Fibroblast of the aortic adventitia (primary cell): ENCODE measurements around the gene SFSWAP. TPM values are rescaled to one million over a fixed set of nuclear protein-coding genes. Genes with fewer than 3 reads are reported as not detected.

Source experiments
- DNase-seq: peaks from one replicate; pipeline ENCODE4 v3.0.0-alpha.2; 2010; ENCODE audit warnings: low read depth
- H3K4me3 ChIP-seq: 2 replicates; pipeline ENCODE4 v1.5.1; 2011; ENCODE audit warnings: low read depth, mild to moderate bottlenecking, control low read depth, low read length, moderate library complexity
- total RNA-seq: library from RNA; depleted of rRNA; stranded (reverse); fragments of >200 nt; gene quantifications from 2 replicates; pipeline ENCODE4 v1.2.3, GENCODE V29; 2012; ENCODE audit warnings: low replicate concordance
- TF ChIP-seq, protein P1 (sequence below): IDR thresholded peaks from 2 replicates; pipeline ENCODE4 v1.5.1; 2011; ENCODE audit warnings: mild to moderate bottlenecking, low read length, control low read depth, inconsistent platforms; ENCODE audit not compliant: insufficient read depth

Gene SFSWAP
- total RNA-seq, 1 donor, result 27.0 TPM

DNA sequence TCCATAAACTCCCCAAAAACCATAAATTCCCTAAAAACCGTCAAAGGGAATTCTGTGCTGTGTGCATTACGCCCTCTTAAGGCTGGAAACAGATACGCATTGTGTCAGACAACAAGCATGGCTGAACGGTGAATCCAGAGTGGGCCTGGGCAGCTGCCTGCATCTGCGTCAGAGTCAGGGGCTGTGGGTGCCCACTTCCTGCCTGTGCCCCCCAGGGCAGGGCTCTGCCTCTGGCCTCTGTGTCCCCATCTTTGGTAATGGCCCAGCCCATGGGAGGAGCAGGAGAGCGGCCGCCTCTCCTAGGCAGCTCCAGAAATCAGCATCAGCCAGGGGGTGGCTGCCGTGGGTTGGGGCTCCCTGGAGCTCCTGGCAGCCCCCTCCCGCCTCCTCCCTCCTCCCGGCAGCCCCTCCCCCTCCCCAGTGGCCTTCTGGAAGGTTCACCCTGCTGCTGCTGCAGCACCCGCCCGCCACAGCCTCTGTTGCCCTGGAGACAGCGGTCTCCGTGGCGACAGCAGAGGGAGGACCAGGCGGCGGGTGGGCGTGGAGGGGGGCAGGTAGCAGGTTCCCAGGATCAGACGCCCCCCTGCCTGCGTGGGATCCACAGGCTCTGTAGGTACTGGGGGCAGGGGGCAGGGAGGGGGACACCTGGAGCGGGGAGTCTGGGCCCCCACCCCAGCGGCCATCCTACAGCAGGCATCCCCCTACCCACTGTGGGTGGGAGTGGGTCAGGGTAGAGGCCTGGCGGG lies 123.2 kb downstream of the SFSWAP start:
- DNase-seq, result peak; percentile 32
- H3K4me3 ChIP-seq, result no peak overlapping the region
- TF ChIP-seq, protein P1, sequence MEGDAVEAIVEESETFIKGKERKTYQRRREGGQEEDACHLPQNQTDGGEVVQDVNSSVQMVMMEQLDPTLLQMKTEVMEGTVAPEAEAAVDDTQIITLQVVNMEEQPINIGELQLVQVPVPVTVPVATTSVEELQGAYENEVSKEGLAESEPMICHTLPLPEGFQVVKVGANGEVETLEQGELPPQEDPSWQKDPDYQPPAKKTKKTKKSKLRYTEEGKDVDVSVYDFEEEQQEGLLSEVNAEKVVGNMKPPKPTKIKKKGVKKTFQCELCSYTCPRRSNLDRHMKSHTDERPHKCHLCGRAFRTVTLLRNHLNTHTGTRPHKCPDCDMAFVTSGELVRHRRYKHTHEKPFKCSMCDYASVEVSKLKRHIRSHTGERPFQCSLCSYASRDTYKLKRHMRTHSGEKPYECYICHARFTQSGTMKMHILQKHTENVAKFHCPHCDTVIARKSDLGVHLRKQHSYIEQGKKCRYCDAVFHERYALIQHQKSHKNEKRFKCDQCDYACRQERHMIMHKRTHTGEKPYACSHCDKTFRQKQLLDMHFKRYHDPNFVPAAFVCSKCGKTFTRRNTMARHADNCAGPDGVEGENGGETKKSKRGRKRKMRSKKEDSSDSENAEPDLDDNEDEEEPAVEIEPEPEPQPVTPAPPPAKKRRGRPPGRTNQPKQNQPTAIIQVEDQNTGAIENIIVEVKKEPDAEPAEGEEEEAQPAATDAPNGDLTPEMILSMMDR, result peak; percentile 57

GRCh38 chr12:131834798-131835615 lies 124.1 kb downstream of the SFSWAP start:
- no peak overlapping the region for H3K4me3 ChIP-seq
- TF ChIP-seq, protein P1, result no peak
- DNase-seq, result no peak

DNA sequence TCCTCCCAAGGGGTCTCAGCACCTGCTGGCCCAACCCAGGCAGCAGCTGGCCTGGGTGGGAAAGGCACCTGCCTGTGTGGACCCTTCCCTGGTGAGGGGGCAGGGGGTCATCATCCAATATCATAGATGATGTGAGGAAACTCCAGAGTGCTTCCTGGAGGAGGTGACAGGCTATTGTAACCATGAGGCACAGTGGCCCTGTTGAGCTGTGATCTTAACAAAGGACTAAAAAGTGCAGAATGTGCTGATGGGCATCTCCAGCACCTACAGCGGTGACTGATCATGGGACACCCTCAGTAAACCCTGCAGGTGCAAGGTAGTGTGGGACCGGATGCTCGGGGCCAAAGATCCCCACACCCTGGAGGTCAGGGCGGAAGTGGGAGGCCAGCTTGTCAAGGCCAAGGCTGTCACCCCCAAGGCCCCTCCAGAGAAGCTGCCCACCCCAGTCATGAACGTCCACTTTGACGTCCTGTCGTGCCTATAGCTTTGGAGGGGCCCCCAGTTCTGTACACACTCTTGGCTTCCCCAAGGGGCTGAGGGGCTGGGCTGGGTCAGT lies 124.8 kb downstream of the SFSWAP start:
- no peak for DNase-seq
- TF ChIP-seq, protein P1, result no peak
- H3K4me3 ChIP-seq, result no peak overlapping the region

GRCh38 chr12:131836193-131836592 lies 125.3 kb downstream of the SFSWAP start:
- DNase-seq, result peak; percentile 40
- no peak overlapping the region for H3K4me3 ChIP-seq
- TF ChIP-seq, protein P1, result peak; percentile 48

- DNase-seq, result no peak
- no peak overlapping the region for H3K4me3 ChIP-seq
- TF ChIP-seq, protein P1, result no peak
Measured at GRCh38 chr12:131836714-131837397, 126.0 kb downstream of the SFSWAP start.

DNA sequence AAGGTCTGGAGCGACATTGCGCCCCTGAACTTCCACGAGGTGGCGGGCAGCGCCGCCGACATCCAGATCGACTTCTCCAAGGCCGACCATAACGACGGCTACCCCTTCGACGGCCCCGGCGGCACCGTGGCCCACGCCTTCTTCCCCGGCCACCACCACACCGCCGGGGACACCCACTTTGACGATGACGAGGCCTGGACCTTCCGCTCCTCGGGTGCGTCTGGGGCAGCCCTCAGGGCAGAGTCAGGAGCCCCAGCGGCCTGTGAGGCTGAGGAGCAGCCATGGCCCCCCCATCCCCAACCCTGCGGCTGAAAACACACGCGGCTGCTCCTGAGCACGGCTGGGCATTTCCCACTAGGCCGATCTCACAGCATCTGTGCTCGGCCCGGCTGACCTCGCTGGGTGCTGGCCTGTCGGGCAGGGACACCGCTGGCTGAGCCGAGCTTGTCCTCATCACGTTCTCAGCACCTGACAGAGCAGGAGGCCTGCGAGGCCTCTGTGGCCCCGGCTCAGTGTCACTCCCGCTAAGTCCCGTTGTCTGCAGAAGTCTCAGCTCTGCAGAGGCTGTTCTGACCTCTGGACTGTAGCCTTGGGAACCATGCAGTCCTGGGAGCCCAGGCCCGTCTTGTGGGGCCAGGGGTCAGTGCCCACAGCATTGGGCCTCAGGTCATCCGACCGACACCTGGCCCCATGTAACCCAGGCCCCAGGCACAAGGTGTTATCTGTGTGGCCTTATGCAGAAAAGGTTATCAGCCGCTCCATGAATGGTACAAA lies 129.9 kb downstream of the SFSWAP start:
- no peak overlapping the region for H3K4me3 ChIP-seq
- TF ChIP-seq, protein P1, result no peak
- no peak for DNase-seq
